Upper lobe of right lung (tissue), 1 donor: Measurements from ENCODE around the gene TDRD9. TPM values are rescaled to one million over a fixed set of nuclear protein-coding genes. Genes with fewer than 3 reads are reported as not detected.

Experiments
- ATAC-seq: fragments of 200-7000 bp; cut with Tn5 transposase; one replicate; pipeline ENCODE4 v1.9.1; 2020; ENCODE audit warnings: mild to moderate bottlenecking, moderate library complexity
- DNase-seq: peaks from one replicate; pipeline ENCODE4 v3.0.0-alpha.2; 2020
- H3K27ac ChIP-seq: fragments of 200-600 bp; one replicate; pipeline ENCODE4 v1.8.0; 2022
- H3K27me3 ChIP-seq: fragments of 200-600 bp; one replicate; pipeline ENCODE4 v1.8.0; 2022; ENCODE audit warnings: mild to moderate bottlenecking
- H3K36me3 ChIP-seq: fragments of 200-600 bp; one replicate; pipeline ENCODE4 v1.8.0; 2022
- H3K4me1 ChIP-seq: fragments of 200-600 bp; one replicate; pipeline ENCODE4 v1.8.0; 2022
- H3K4me3 ChIP-seq: fragments of 200-600 bp; one replicate; pipeline ENCODE4 v1.8.0; 2022; ENCODE audit warnings: mild to moderate bottlenecking
- H3K9me3 ChIP-seq: fragments of 200-600 bp; one replicate; pipeline ENCODE4 v1.8.0; 2022
- intact Hi-C: fragments of 100-400 bp; cut with DNase I; formaldehyde crosslinking; loops from one replicate; pipeline ENCODE4 v1.11.0; 2022
- total RNA-seq: library from RNA; stranded (reverse); fragmentation: NEBNext Ultra II Directional; extraction: Animal tissue kit (Norgen Biotek cat#: 25700); gene quantifications from one replicate; pipeline ENCODE4 v1.2.1, GENCODE V29; 2021
- TF ChIP-seq, protein P1 (sequence below): fragments of 200-600 bp; IDR thresholded peaks from one replicate; pipeline ENCODE4 v1.8.0; 2022; ENCODE audit warnings: antibody characterized with exemption
- donor health status: DM: no; HTN: yes; CAD: no; lungs with severe emphysema.

TDRD9 gene
- total RNA-seq, 1 donor from 2014 or later = 6.2 TPM

DNA sequence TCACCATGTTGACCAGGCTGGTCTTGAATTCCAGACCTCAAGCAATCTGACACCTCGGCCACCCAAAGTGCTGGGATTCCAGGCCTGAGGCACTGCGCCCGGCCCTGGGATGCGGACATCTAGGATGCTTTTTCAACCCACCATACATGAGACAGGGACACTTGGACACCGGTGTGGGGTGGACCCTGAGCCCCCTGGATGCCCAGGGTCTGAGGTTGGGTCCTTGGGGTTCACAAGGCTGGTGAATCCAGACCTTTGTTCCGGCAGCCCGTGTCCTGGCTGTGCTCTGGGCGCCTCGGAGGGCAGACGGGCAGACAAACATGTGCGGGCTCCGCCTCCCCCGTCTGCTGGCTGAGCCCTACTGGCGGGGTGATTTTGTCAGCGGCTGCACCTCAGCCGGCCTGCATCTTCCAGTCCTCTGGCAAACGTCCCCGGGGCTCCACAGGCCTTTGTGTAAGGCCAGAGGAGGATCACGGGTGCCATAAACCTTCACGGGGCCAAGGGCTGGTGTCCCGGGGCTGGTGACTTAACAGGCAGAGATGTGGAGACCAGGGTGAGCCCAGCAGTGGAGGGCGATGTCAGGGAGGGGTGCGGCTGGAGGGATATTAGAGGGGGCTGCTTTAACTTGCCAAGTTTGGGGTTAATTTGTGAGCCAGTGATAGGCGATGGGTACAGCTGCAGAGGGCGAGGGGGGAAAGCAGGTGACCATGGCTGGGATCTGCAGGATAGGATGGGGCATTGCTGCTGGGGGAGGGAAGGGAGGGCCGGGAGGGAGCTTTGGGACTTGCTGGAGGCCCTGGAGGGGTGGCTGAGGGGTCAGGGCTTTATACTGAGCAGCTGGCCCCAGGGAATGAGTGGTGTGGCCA is 163.0 kb downstream of the TDRD9 start:
- no peak for ATAC-seq
- H3K27me3 ChIP-seq = peaks cover 14% of the 10 kb centered on the region
- peak; percentile 59 for DNase-seq
- intact Hi-C loops = no loop called here
- no peaks in the 10 kb centered on the region for H3K9me3 ChIP-seq
- H3K27ac ChIP-seq = no peak overlapping the region
- peaks cover 9% of the 10 kb centered on the region for H3K4me1 ChIP-seq
- TF ChIP-seq, protein P1, sequence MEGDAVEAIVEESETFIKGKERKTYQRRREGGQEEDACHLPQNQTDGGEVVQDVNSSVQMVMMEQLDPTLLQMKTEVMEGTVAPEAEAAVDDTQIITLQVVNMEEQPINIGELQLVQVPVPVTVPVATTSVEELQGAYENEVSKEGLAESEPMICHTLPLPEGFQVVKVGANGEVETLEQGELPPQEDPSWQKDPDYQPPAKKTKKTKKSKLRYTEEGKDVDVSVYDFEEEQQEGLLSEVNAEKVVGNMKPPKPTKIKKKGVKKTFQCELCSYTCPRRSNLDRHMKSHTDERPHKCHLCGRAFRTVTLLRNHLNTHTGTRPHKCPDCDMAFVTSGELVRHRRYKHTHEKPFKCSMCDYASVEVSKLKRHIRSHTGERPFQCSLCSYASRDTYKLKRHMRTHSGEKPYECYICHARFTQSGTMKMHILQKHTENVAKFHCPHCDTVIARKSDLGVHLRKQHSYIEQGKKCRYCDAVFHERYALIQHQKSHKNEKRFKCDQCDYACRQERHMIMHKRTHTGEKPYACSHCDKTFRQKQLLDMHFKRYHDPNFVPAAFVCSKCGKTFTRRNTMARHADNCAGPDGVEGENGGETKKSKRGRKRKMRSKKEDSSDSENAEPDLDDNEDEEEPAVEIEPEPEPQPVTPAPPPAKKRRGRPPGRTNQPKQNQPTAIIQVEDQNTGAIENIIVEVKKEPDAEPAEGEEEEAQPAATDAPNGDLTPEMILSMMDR = no peak
- no peaks in the 10 kb centered on the region for H3K36me3 ChIP-seq
- no peak overlapping the region for H3K4me3 ChIP-seq

DNA sequence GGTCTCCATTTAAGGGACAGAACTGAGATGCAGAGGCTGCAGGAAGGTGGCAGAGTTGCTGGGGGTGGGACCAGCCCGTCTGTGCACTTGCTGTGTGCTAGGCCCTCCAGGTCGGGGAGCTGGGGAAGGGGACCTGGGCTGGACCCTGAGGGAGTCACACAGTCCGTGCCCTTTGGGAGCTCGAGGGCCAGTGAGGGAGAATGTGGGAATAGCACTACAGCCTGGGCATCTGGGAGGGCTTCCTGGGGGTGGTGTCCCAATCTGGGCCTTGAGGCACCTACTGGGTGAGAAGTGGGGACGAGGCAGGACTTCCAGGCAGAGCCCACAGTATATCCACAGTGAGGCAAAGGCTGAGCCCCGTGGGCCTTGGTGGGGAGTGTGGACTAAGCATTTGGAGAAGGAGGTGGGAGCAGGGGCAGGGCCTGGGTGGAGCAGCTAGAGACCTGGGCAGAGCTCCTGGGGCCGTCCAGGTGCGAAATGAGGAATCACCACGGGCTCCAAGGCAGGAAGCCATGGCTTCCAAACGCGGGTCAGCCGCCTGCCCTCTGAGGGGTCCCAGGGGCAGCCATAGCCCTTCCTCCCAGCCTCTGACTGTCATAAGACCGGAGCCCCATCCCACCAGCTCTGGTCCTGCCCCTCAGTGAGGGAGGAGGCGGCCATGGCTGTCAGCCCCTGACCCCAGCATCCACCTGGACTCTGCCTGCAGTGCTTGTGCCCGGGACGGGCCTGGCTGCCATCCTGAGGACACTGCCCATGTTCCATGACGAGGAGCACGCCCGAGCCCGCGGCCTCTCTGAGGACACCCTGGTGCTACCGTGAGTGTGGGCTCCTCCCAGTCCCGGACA is 163.9 kb downstream of the TDRD9 start:
- Histone ChIP-seq H3K27ac (no peak overlapping the region), H3K4me3 (no peak overlapping the region), H3K9me3 (no peaks in the 10 kb centered on the region), H3K36me3 (no peaks in the 10 kb centered on the region), H3K4me1 (peaks cover 9% of the 10 kb centered on the region), H3K27me3 (peaks cover 14% of the 10 kb centered on the region)
- DNase-seq (peak; percentile 63), ATAC-seq (no peak)
- intact Hi-C loops = no loop called here
- TF ChIP-seq, protein P1 = no peak

DNA sequence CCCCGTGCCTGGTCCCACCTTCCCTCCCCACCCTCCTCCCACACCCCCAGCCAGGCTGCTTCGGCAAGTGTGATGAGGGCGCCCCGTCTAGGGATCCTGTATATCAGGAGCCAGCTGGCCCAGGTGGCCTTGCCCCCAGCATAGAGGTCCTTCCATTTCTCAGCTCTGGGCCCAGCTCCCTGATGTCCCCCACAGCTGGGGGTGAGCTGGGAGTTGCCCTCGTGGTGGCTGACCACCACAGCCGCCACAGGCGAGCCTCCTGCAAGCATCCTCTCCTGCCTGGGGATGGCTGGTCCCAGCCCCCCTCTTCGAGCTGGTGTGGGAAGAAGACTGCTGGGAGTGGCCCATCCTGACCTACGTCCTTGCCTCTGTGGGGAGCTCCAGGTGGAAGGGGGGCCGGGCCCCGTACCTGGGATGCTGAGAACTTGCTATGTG is 164.7 kb downstream of the TDRD9 start:
- peaks cover 9% of the 10 kb centered on the region for H3K4me1 ChIP-seq
- H3K27me3 ChIP-seq = peaks cover 9% of the 10 kb centered on the region
- intact Hi-C loops = no loop called here
- no peak overlapping the region for H3K27ac ChIP-seq
- no peaks in the 10 kb centered on the region for H3K36me3 ChIP-seq
- no peaks in the 10 kb centered on the region for H3K9me3 ChIP-seq
- H3K4me3 ChIP-seq = no peak overlapping the region
- no peak for ATAC-seq
- TF ChIP-seq, protein P1 = no peak
- DNase-seq = peak; percentile 62

DNA sequence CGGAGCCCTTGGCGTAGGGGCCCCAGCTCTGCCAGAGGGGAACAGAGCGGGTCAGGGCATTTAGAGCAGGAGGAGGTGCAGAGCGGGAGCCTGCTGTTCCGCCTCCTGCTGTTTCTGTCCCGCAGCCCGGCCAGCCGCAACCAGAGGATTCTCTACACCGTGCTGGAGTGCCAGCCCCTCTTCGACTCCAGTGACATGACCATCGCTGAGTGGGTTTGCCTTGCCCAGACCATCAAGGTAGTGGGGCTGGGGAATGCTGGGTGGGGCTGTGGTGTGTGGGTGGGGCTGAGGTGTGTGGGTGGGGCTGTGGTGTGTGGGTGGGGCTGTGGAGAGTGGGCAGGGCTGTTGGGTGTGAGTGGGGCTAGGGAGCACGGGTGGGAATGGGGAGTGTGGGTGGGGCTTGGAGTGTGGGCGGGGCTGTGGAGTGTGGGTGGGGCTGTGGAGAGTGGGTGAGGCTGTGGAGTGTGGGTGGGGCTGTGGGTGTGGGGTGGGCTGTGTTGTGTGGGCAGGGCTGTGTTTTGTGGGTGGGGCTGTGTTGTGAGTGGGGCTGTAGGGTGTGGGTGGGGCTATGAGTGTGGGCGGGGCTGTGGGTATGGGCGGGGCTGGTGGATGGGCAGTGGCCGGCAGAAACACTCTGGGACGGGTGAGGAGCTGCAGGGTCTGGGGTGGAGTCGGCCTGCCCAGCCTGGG is 165.3 kb downstream of the TDRD9 start:
- peak; percentile 68 for DNase-seq
- peak; percentile 64 for ATAC-seq

More for the DNA sequence above, 165.3 kb downstream of the TDRD9 start:
- peaks cover 9% of the 10 kb centered on the region for H3K4me1 ChIP-seq
- no peak overlapping the region for H3K27ac ChIP-seq
- no peaks in the 10 kb centered on the region for H3K36me3 ChIP-seq
- TF ChIP-seq, protein P1 = no peak
- no peak overlapping the region for H3K4me3 ChIP-seq
- intact Hi-C loops = no loop called here
- peaks cover 9% of the 10 kb centered on the region for H3K27me3 ChIP-seq
- H3K9me3 ChIP-seq = no peaks in the 10 kb centered on the region
